EH (cell line): ENCODE results near the gene CA5A.
"Not testable (repeated sequence)": the region's sequence is repeated elsewhere in the genome, so short reads cannot be mapped to it uniquely, and the experiment has no call there.

Experiments used
- DNase-seq: peaks from one replicate; pipeline ENCODE4 v3.0.0-alpha.2; 2015; ENCODE audit warnings: low read depth

Gene CA5A

DNA sequence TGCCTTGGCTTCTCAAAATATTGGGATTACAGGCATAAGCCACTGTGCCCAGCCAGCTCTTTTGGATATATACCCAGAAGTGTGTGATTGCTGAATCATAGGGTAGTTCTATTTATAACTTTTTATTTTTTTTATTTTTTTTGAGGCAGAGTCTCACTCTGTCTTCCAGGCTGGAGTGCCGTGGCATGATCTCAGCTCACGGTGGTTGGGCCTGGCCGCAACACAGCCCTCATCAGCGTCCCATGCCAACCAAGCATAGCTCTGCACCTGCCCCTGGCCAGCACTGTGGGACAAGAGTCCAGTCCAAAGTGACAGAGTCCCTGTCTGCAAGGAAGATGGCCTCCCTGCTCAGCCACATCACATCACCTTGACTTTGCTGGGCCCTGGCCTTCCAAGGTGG, 42.3 kb downstream of the CA5A start:
- peak; percentile 57 for DNase-seq

DNA sequence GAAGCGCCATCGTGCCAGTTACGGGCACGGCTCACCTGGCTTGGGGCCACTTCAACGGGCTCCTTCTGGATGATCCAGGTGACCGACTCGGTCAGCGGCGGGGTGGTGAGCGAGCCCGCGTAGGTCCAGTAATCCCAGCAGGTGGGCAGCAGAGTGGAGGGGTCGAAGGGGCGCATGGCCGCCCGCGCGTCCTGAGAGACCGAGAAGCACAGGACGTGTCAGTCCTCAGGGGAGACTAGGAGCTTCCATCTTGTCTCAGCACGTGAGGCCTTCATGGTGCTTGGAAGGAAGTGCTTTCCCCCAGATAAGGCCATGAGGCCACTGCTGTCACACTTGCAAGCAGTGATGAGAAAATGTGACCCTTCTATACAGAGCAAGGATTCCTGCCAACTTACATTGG, 44.6 kb downstream of the CA5A start:
- DNase-seq: no peak

DNA sequence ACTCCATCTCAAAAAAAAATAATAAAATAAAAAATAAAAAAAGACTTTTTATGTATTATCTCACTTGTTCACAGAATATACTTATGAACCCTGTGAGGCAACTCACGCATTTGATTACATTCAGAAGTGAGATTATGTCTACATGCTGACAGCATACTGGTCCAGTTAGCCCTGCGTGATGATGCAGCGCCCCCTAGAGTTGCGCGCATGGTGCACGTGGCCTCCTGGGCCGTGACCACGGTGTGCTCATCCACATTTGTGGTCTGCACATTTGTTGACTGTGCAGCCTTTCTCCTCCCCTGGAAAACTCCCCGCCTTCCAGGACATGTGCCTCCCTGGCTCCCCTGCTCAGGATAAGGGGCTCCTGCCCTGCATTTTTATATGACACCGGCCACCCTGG, 46.6 kb downstream of the CA5A start:
- not testable (repeated sequence) for DNase-seq

DNA sequence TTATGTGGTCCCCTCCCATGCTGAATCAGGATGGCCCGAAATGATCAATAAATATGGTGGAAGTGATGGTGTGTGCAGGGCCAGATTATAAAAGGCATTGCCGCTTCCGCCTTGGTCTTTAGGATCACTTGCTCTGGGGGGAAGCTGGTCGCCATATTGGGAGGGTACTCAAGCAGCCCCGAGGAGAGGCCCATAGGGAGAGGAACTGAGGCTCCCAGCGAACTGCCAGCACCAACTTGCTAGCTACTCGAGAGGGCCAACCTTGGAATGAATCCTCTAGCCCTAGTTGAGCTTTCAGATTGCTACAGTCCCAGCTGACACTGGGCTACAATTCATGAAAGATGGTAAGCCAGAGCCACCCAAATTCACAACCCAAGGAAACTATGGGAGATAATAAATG, 48.0 kb downstream of the CA5A start:
- not testable (repeated sequence) for DNase-seq

DNA sequence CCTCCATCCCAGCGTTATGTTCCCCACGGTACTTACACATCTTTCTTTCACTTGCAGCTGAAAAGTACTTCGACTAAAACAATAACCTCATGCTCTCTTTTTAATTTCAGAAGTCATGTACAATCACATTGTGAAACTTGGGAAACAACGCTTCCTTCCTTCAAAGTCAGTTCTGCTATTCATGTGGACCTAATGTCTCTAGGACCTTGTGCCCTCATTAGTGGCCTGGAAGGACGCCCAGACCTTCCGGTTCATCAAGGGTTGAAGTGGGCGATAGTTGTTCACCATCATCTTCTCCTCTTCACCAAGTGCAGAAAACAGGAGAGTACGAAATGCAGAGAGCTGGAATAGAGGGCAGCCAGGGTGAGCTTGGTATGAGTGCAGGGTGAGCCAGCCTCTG, 48.4 kb downstream of the CA5A start:
- not testable (repeated sequence) for DNase-seq

DNA sequence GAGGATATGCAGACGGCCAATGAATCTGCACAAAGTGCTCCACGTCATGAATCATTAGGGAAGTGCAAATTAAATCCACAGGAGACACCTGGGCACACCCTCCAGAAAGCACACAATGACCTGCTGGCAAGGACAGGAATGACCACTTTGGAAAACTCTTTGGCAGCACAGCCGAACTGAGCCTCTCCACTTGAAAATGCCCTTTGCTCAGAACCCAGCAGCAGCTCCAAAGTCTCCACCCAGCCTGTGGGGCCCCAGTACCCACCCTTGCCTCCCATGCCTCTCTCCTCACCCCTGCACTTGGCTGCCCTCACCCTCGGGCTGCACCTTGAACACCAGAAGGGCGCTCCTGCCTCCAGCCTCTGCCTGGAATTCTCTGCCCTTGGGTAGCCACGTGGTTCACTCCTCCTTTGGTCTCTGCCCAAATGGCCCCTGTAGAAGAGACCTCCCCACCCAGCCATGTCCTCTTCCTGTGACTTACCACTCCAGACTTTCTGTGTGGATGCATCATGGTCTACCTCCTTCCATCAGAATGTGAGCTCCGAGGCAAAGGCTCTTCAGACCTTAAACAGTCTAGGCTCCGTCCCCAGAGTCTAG, 50.9 kb downstream of the CA5A start:
- DNase-seq: not testable (repeated sequence)

DNA sequence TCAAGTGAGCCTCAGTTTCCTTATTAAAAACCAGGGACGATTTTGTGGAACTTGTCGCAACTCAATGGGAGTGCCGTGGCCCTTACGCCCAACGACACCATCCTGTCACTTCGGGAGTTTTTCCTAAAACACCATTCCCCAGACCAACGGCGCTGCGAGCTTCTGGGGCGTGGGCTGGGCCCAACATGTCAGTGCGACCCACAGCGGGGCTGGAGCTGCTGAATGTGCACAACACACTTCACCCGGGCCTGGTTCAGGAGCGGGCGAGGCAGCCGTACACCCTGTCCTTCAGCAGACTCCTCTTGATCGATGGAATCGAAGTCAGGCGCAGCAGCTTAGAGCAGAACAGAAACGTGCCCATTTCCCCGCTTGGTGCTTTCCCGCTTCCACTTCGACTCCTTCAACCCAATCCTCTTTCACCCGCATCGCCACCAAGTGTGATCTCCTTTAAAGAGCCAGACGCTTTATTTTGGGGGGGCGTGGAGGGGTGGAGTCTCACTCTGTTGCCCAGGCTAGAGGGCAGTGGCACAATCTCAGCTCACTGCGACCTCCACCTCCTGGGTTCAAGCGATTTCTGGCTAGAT, 53.8 kb downstream of the CA5A start:
- DNase-seq: no peak

DNA sequence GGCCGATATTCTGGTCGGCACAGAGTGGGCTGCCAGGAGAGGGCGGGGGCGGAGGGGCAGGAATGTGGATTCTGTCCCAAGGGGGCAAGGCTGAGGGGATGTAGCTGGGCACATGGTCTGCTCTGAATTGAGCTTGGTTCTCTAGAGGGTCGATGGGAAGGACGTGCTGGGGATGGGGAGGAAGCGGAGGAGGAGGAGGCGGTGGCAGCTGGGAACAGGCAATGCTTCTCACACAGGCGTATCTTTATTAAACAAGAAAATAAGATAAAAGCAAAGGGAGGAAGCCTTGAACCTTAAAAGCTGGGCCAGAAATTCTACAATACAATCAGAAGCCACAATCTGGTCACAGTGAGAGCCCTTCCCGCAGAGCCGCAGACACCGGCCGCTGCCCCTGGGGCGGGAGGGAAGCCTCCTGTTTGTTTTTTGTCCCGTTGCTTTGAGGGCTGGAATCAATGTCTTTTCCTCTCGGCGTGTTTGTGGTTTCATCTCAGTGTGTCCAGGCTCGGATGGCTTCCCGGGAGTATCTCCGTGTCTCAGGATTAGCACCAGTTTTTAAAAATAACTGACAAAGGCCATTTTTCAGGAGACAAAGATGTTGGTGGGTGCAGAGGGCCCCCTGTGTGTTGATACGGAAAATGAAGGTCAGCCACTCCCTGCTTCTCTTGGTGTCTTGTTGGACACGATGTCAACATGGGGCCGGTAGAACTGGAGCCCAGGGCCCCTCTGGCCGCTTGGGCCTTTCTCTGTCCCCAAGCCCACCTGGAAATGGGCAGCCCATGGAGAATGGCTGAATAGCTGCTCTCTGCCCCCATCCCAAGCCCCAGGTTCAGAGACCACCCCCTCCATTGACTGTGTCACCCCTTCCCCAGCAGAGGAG, 54.8 kb downstream of the CA5A start:
- peak; percentile 47 for DNase-seq

DNA sequence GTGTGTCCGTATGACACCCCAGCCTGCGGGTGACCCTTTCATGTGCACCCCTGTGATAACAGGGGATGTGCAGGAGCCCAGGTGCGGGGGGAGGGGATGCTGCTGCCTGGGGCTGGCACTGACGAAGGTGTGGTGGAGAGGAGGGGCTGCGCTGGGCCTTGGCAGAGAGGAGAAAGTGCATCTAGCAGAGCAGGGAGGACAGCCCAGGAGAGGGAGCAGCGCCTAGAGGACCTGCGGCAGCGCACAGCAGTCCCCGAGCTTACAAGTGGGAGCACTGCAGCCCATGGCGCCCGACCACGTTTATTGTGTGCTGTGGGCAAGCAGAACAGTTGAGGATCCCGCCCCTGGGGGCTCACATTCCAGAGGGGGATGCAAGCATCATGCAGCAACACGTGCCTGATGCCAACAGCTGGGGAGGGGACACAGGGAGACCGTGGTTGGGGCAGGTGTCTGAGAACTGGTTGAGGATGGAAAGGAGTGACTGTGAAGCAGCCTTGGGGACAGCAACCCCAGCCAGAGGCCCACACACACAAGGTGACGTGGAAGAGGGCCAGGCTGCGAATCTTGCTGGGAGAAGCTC, 56.1 kb downstream of the CA5A start:
- no peak for DNase-seq

DNA sequence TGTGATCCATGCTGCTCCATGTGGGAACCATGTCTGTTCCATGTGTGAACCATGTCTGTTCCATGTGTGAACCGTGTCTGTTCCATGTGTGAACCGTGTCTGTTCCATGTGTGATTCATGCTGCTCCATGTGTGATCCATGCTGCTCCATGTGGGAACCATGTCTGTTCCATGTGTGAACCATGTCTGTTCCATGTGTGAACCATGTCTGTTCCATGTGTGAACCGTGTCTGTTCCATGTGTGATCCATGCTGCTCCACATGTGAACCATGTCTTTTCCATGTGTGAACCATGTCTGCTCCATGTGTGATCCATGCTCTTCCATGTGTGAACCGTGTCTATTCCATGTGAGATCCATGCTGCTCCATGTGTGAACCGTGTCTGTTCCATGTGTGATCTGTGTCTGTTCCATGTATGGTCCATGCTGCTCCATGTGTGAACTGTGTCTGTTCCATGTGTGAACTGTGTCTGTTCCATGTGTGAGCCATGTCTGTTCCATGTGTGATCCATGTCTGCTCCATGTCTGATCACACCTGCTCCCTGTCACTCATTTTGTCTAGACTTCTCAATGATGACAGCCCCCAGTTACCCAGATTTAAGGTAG, 56.8 kb downstream of the CA5A start:
- not testable (repeated sequence) for DNase-seq

DNA sequence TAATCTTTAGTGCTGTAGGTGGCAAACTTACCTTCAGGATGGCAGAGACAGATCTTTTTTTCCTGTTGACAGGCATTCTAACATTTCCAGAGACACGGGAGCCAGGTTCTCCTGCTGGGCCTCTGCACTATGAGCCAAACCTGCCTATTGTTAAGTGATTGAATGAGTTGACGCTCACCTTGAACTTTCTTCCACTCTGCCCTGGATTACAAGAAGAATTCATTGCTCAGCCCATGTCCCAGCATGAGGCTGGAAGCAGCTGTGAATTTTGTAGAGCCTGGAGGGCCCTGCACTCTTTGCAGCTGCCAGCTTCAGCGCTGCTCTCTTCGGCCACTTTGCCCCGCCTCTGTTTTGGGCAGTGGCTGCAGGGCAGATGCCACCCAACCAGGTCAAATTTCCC, 57.6 kb downstream of the CA5A start:
- no peak for DNase-seq

DNA sequence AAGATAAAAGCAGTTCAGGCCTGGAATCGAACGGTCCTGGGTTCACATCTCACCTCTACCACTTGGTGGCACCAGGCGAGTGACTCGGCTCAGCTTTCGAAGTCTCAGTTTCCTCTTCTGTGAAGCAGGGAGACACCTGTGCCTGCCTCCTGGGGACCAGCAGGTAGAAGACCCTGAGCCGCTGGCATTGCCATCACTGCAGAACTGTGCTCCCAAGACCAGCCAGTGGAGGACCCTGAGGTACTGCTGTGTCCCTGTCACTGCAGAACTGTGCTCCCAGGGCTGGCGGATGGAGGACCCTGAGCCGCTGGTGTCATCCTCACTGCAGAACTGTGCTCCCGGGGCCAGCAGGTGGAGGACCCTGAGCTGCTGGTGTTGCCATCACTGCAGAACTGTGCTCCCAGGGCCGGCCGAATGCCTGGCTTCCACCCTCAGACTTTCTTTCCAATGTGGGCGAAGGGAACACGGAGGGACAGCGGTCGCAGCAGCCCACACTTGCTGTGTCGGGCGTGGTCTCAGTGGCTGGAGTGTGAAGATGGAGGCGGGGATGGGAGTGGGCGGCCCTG, 58.3 kb downstream of the CA5A start:
- no peak for DNase-seq

DNA sequence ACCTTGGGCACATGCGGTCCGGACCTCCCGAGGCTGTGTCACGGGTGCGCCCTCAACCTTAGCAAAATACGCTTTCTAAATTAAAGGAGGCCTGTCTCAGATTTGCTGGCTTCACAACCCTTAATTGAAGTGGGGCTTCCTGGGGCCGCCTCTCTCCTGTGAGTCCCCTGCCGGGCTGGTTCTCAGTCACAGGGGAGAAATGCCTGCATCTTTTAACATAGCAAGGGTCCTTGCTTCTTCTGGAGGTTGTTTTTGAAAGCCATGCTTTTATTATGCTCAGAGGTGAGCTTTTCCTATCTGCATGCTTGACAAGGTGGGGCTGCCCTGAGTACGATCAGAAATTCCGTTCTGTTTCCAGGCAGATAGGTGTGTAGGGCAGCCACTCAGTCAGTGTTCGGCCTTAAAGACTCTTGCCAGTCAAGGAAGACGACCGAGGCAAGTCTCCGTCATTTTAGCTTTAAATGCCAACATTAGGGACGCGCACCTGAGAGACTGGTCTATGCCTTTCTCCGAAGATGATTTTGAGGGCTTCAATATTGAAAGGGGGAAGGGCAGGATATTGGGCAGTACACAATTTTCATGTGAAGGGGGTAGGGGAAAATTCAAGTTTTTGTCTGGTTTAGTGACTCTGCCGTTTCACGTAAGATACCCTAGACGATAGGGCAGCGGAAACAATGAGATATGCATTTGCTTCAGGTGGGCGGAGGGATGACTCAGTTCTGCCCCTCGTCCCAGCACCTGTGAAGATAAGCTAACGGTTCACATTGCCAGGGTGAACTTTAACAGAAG, 61.5 kb downstream of the CA5A start:
- no peak for DNase-seq

DNA sequence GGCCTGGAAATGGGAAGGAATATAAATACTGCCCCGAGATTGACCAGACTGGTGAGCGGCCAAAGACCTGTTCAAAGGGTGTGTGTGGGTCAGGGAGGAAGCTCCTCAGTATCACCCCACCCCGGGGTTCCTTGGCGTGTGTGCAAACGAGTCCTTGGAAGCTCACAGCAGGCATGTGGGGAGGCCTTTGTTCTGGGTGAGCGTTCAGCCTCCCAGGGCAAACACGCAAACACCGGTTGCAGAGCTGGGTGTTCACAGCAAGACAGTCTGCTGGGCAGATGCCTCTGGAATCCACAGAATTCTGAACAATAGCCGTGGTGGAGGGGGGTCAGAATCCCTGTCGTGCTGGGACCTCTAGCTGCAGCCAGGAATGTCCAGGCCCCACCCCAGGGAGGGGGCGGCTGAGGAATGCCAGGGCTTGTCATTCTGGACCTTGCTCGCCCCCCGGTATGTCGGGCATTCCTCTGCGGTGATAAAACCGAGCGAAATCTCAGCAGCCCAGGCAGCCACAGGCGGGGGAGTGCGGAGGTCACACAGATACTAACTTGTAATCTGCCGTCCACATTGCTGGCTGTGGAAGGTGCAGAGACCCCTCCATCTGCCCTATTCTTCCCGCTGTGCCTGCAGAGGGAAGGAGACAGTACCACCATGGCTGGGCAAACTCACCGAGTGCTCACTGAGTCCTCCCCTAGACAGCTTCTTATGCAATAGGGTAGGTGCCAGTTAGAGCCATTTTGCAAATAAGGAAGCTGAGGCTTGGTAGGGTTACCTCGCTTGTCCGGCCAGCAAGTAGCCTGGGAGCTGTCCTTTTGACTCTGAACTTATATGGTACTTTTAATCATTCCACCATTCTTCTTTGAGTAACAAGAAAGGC, 65.7 kb downstream of the CA5A start:
- peak; percentile 96 for DNase-seq

DNA sequence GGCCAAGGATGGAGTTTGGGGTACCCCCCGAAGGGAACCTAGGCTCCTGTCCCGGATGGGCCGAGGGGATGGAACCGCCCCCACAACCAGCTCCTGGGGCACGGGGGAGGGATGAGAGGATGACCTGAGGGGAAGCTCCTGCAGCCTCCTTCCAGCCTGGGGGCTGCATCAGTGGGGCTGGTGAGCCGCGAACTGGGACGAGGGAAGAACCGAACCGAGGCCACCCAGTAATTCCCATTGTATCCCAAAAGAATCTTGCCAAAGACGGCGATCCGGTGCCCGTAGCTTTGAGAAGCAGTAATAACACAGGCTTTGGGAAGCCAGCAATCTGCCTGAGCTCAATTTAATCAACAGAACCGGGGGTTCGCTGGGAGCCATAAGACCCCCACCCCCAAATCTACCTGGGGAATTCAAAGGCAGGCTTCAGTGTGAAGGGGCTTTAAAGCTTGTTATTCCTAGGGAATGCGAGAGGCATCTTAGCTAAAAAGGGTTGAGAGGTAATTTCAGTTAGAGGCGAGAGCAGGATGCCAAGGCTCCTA, 66.4 kb downstream of the CA5A start:
- not testable (repeated sequence) for DNase-seq

DNA sequence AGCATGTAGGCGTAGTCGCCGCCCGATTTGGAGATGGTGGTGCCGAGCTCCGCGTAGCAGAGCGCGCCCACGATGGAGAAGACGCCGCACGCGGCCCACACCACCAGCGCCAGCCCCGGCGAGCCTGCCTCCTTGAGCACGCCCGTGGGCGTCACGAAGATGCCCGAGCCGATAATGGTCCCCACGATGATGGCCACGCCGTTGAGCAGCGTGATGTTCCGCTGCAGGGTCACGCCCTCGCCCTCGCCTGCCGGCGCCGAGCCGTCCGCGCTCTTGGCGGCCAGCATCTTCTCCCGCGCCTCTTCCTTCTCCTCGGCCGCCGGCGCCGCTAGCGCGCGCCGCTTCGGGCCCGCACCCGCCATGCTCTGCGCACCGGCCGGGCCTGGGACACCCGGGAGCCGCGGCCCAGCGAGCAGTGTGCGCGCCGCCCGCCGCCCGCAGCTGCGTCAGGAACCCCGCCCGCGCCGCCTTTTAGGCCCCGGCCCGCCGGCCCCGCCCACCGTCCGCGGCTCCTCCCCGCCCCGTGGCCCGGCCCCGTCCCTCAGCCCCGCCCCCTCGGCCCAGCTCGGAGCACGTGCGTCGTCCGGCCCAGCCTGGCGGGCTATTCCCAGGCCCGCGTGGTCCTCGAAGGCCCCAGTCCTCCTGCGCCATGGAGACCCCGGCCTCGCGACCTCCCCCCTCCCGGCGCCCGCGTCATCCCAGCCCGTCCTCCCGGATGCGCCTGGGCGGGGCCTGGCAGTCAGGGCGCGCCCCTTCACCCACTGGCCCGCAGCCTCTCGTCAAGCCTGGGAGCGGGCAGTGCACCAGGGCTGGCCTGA, 67.1 kb downstream of the CA5A start, which contains the start of gene SLC7A5:
TSS of gene SLC7A5 (minus strand) at position 447 of the 818 bp plus-strand sequence. CDS start at position 362, 85 bp downstream.
- peak; percentile 85 for DNase-seq

DNA sequence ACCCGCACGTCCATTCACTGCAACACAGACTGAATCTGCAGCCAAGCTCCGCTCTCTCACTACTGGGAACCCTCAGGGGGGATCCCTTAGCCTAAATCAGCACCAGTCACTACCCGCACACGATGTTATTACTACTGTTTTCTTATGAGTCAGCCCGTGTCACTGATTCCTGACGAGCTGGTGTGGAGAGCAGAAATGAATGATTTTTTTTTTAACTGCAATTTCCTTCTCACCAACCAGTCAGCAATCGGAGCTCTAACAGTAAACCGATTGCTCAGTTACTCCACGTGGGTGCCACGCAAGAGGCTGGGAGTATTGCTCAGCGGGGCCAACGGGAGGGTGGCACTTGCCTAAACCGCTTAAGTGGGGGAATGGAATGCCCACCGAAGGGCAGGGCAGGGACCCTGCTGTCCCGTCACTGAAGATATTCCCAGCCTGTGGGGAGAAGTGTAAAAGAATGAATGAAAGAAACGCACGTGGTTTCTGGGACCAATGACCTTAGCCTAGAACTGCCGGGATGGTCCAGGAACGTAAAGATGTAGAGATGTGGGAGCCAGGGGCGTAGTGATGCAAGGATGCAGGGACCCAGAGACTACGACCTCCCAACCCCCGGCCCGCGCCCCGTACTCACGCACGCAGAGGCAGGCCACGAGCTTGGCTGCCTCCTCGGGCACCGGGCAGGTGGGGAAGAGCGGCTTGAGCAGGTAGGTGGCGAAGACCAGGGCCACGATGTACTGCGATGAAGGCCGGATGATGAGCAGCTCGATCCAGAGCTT, 67.9 kb downstream of the CA5A start:
- DNase-seq: peak; percentile 92

DNA sequence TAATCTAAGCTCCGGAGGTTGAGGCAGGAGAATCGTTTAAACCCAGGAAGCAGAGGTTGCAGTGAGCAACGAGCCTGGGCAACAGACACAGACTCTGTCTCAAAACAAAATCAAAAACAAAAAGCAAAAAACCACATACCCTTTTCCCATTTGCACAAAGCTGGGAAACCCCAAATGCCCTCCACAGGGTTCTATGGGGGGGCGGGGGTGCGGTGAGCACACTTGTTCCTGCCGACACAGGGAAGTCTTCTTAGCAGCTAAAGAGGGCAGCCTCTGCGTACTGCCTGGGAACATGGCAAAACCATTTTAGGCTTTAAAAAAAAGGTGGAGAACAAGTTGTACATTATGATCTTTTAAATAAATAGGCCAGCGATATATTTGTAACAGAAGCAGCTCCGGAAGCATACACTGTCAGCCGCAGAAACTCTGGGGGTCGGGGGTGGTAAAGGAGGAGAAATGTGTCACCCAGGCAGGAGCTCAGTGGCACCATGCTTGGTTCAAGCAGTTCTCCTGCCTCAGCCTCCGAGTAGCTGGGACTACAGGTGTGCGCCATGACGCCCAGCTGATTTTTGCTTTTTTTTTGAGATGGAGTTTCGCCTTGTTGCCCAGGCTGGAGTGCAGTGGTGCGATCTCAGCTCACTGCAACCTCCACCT, 70.3 kb downstream of the CA5A start:
- not testable (repeated sequence) for DNase-seq
